GM18867 (cell line): ENCODE data around the gene MALL.
"Not testable (repeated sequence)": the region's sequence is repeated elsewhere in the genome, so short reads cannot be mapped to it uniquely, and the experiment has no call there.

Experiments used
- ATAC-seq: cut with Tn5 transposase; IDR thresholded peaks from one replicate; pipeline ENCODE4 v1.9.1; 2021; ENCODE audit warnings: mild to moderate bottlenecking, moderate library complexity; ENCODE audit not compliant: unreplicated experiment

The MALL gene

DNA sequence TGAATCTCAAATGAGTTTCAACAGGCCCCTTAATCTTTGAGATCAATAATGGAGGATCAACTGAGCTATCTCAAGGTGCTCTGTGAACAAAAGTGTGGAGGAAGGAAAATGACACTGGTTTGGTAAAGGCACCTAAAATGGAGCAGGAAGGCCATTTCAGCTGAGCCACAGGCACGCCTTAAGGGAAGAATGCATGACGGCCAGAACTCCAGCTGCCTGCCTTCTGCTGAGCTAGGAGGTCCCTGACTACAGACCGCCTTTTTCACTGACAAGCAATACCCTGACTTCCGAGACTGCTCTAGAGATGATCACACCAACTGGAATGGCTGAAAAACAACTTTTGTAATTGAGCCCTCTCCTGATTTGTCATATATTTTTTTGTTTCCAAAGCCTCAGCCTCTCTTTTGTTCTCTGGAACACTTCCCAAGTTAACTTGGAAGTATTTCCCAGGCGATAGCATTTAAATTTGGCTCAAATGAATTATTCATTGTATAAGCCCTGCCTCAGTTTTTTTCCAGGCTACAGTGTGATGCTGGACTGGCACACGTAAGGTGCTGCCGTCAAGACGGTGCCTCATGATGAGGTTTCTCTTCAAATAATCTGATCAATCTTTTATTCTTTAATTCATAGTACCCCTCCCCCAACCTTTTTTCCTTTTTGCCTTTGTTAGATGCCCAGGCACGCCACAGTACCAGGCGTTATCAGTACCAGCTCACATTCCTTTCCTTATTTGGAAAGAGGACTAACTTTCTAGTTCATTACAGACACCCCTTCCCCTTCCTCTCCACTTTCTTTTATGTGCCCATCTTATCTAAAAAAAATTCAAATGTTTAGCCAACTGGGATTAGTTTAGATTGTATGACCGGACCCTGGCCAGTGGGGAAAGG is 60.9 kb downstream of the MALL start:
- ATAC-seq: not testable (repeated sequence)

DNA sequence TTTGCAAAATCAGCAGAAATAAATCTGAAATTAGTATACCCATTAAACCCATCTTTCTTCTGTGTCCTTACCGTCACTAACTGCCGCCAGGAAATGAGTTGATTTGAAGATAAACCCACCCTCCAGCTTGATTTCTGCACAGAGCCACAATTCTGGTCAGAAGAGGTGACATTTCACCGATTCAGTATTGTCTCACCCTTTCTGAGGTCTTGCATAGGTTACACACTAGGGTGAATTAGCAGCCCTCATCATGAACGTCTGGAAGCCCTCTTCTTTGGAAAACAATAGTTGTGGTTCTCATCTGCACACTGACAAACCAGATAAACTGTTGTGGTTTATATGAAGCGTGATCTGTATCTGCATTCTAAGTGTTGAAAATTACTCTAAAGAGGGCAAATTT is 61.9 kb downstream of the MALL start:
- not testable (repeated sequence) for ATAC-seq

GRCh38 chr2:110052166-110052565 is 63.5 kb downstream of the MALL start:
- not testable (repeated sequence) for ATAC-seq

GRCh38 chr2:110050222-110050621 is 65.4 kb downstream of the MALL start:
- ATAC-seq: not testable (repeated sequence)

GRCh38 chr2:110049769-110050168 is 65.9 kb downstream of the MALL start:
- ATAC-seq: not testable (repeated sequence)

DNA sequence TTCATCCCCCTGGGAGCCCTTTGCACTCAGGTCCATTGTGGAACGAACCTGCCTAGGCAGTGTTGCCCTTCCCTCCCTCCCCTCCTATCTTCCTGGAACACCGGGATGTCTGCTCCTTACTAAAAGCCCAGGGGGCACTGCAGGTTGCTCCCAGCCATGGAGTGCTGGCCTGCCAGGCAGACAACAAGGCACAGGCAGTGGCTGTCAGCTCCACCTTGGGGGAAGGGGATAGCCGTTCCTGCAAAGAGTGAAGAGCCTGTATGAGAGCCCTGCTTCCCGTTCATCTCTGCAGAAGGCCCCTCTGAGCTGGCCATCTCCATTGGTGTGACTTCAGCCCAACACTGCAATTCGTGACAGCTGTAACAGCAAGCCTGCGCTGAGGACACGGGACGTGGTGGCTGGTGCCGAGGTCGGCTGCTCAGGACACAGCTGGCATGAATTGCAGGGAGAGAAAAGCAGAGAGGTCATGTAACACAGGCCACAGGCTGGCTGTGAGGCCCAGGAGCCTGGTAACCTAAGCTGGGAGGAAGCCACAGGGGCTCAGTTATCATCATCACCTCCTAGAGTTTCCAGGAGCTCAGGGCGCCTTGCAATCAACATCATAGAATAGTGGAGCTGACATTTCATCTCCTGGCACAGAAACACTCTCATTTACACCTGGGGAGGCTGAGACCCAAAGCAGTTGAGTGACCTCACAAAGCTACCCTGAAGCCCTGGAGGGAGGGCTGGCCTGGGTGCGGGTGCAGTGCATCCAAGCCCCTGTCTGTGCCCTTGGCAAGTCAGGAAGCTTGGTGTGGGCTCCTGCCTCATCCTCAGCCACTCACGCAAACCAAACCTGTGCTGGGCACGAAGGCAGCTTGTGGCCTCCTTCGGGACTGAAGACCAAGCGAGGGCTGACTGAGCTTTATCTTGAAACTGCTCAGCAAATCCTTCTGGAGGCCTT is 67.1 kb downstream of the MALL start:
- ATAC-seq: not testable (repeated sequence)

DNA sequence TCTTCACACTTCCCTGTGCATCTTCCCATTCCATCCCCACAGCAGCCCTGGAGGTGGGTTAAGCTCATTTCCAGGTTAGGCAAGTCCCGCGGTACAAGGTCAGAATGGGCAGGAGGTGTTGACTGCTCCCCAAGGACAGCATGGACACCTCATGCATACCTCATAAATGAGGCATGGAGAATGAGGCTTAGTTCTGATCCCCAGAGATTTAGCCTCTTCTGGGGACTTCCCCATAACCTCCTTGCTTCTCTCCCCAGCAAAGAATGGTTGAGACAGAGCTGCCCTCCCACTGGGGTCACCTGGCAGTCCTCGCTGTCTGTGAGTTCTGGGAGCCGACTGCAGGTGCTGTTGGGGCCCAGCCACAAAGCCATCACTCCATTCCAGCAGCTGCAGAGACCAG is 68.4 kb downstream of the MALL start:
- ATAC-seq: not testable (repeated sequence)

DNA sequence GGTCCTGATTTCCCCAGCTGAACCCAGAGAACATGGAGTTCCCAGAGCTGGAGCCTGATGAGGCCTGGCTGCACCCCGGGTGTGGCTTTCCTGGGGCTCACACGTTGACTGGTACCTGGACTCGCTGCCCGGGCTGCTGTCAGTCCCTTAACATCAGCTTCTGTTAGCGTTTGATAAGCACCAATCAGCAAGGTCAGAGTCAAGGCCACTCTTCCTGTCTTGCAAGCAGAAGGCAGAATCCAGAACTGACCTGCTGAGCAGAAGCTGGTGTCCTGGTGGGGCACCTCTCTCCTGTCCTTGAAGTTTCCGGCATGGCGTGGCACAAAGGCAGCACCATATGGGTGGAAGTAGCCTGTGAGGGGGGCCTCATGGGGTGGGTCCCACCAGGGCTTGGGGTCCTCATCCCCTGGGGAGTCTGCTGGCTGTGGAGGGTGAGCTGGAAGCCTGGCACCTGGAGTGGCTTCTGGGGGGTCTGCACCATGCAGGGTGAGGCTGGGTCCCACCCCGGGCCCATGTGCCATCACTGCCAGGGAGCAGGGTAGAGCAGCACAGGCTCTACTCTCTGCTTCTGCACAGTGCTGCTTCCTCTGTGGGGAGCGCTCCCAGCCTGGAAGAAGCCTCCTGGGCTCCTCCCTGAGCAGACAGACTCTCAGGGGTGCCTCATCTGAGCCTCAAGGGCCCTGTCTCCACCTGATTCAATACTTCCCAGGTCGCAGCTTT is 73.5 kb downstream of the MALL start:
- ATAC-seq: not testable (repeated sequence)

DNA sequence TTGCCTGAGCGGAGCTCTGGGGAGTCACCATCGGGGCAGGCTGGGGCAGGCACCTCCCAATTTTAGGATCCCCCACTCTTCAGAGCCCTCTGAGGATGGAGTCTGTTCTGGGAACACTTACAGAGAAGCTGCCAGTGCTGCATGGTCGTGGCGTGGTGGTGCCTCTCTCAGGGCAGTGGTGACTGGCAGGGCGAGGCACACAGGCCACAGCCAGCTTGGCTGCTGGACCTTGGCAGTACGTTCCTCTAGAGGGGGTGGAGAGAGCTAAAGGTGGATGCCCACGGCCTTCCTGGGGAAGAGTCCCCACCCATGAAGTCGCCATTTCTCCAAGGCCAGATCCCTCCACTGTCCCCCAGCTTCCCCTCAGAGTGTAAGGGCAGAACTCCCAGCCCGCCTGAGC is 78.3 kb downstream of the MALL start:
- not testable (repeated sequence) for ATAC-seq

- ATAC-seq: not testable (repeated sequence)
Observed at GRCh38 chr2:110035384-110035783, 80.2 kb downstream of the MALL start.

DNA sequence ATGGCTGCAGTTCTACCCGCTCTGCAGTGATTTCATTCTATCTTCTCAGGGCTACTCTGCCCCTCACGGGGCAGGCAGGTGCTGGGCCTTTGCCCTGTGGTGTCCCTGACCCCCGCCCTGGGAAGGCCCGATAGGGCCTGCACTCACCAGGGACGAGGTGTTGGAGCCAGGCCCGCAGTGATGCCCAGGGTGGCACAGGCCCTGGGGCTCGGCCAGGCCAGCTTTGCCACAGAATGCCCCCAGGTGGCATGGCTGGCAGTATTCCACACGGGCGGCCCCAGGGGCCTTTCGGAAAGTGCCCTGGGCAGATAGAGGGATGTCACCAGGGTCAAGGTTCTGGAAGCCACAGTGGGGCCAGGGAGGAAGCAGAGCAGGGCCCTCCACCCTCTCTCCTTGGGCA is 80.7 kb downstream of the MALL start:
- ATAC-seq: not testable (repeated sequence)
